ENCODE measurements around the gene ZFY. TPM values are rescaled to one million over a fixed set of nuclear protein-coding genes. Genes with fewer than 3 reads are reported as not detected.

The ZFY gene
- polyA plus RNA-seq, 1 donor (not counting 4 experiments of a cell fraction or from before 2014, with no cell fraction given), result not detected

DNA sequence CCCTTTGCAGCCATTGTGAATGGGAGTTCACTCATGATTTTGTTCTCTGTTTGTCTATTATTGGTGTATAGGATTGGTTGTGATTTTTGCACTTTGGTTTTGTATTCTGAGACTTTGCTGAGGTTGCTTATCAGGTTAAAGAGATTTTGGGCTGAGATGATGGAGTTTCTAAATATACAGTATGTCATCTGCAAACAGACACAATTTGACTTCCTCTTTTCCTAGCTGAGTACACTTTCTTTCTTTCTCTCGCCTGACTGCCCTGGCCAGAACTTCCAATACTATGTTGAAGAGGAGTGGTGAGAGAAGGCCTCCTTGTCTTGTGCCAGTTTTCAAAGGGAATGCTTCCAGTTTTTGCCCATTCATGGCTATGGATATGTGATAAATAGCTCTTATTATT, 81.4 kb downstream of the ZFY start:
- Histone ChIP-seq H3K9me3 (ENCODE audit: control insufficient read depth, low read depth, low read length) (no peaks in the 10 kb centered on the region), H3K4me2 (ENCODE audit: control insufficient read depth, extremely low read depth, insufficient read depth, low read depth, low read length) (no peak overlapping the region), H3K9me1 (ENCODE audit: control insufficient read depth, extremely low read depth, insufficient read depth, low read length) (no peaks in the 10 kb centered on the region), H3K27ac (ENCODE audit: control insufficient read depth, insufficient read depth, low read length) (no peak overlapping the region), H3K27me3 (ENCODE audit: control insufficient read depth, extremely low read depth, insufficient read depth, low read length) (no peaks in the 10 kb centered on the region), H3K79me2 (ENCODE audit: control insufficient read depth, insufficient read depth, low read length) (no peaks in the 10 kb centered on the region), H2AFZ (ENCODE audit: control insufficient read depth, low read length) (no peak overlapping the region), H4K20me1 (ENCODE audit: control insufficient read depth, extremely low read depth, insufficient read depth, low read length) (no peaks in the 10 kb centered on the region), H3K9ac (ENCODE audit: control insufficient read depth, extremely low read depth, insufficient read depth, low read length) (no peak overlapping the region), H3K4me3 (ENCODE audit: control insufficient read depth in 2 of 3, extremely low read depth in 1 of 3, insufficient read depth in 2 of 3, low read depth in 1 of 3, low read length in 3 of 3) (no peak overlapping the region), H3K36me3 (ENCODE audit: control insufficient read depth in 2 of 2, extremely low read depth in 1 of 2, insufficient read depth in 2 of 2, low read length in 2 of 2) (no peaks in the 10 kb centered on the region), H3K4me1 (ENCODE audit: control insufficient read depth, extremely low read depth, insufficient read depth, low read length) (no peaks in the 10 kb centered on the region)
- DNase-seq (ENCODE audit: low read depth, low spot score) (no peak), FAIRE-seq (no peak)
- dilution Hi-C loops (cut with MboI; ENCODE audit: extremely low pct_ligation_motif_present, low sequenced_read_pairs), result no loop called here
- TF ChIP-seq, protein P1, sequence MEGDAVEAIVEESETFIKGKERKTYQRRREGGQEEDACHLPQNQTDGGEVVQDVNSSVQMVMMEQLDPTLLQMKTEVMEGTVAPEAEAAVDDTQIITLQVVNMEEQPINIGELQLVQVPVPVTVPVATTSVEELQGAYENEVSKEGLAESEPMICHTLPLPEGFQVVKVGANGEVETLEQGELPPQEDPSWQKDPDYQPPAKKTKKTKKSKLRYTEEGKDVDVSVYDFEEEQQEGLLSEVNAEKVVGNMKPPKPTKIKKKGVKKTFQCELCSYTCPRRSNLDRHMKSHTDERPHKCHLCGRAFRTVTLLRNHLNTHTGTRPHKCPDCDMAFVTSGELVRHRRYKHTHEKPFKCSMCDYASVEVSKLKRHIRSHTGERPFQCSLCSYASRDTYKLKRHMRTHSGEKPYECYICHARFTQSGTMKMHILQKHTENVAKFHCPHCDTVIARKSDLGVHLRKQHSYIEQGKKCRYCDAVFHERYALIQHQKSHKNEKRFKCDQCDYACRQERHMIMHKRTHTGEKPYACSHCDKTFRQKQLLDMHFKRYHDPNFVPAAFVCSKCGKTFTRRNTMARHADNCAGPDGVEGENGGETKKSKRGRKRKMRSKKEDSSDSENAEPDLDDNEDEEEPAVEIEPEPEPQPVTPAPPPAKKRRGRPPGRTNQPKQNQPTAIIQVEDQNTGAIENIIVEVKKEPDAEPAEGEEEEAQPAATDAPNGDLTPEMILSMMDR (optimal IDR thresholded peaks at IDR 0.05 in 1 of 3, IDR thresholded peaks at IDR 0.05 in 1 of 3, conservative IDR thresholded peaks at IDR 0.05 in 1 of 3; ENCODE audit: extremely low read depth in 1 of 3, insufficient read depth in 2 of 3, low read length in 3 of 3), result no peak
- no peak for TF ChIP-seq EZH2 (IDR thresholded peaks at IDR 0.05; ENCODE audit: low read length)

- Histone ChIP-seq H3K4me1 (ENCODE audit: control insufficient read depth, extremely low read depth, insufficient read depth, low read length) (no peaks in the 10 kb centered on the region), H3K79me2 (ENCODE audit: control insufficient read depth, insufficient read depth, low read length) (no peaks in the 10 kb centered on the region), H3K9ac (ENCODE audit: control insufficient read depth, extremely low read depth, insufficient read depth, low read length) (no peak overlapping the region), H3K36me3 (ENCODE audit: control insufficient read depth in 2 of 2, extremely low read depth in 1 of 2, insufficient read depth in 2 of 2, low read length in 2 of 2) (no peaks in the 10 kb centered on the region), H3K27ac (ENCODE audit: control insufficient read depth, insufficient read depth, low read length) (no peak overlapping the region), H4K20me1 (ENCODE audit: control insufficient read depth, extremely low read depth, insufficient read depth, low read length) (no peaks in the 10 kb centered on the region), H3K9me3 (ENCODE audit: control insufficient read depth, low read depth, low read length) (no peaks in the 10 kb centered on the region), H3K9me1 (ENCODE audit: control insufficient read depth, extremely low read depth, insufficient read depth, low read length) (no peaks in the 10 kb centered on the region), H3K27me3 (ENCODE audit: control insufficient read depth, extremely low read depth, insufficient read depth, low read length) (no peaks in the 10 kb centered on the region), H2AFZ (ENCODE audit: control insufficient read depth, low read length) (no peak overlapping the region), H3K4me2 (ENCODE audit: control insufficient read depth, extremely low read depth, insufficient read depth, low read depth, low read length) (no peak overlapping the region), H3K4me3 (ENCODE audit: control insufficient read depth in 2 of 3, extremely low read depth in 1 of 3, insufficient read depth in 2 of 3, low read depth in 1 of 3, low read length in 3 of 3) (no peak overlapping the region)
- DNase-seq (ENCODE audit: low read depth, low spot score) (no peak), FAIRE-seq (no peak)
- dilution Hi-C loops (cut with MboI; ENCODE audit: extremely low pct_ligation_motif_present, low sequenced_read_pairs), result no loop called here
- TF ChIP-seq, protein P1 (optimal IDR thresholded peaks at IDR 0.05 in 1 of 3, IDR thresholded peaks at IDR 0.05 in 1 of 3, conservative IDR thresholded peaks at IDR 0.05 in 1 of 3; ENCODE audit: extremely low read depth in 1 of 3, insufficient read depth in 2 of 3, low read length in 3 of 3), result no peak
- no peak for TF ChIP-seq EZH2 (IDR thresholded peaks at IDR 0.05; ENCODE audit: low read length)
Observed at GRCh38 chrY:3018546-3018945, 83.4 kb downstream of the ZFY start.

Measured in keratinocyte (primary cell).